GM12864 (cell line): ENCODE data around the gene HSPA1L.

ENCODE experiments used
- DNase-seq: peaks from one replicate; pipeline ENCODE4 v3.0.0-alpha.2; 2011; ENCODE audit warnings: low read depth
- H3K4me3 ChIP-seq: 2 replicates; pipeline ENCODE4 v1.5.1; 2011; ENCODE audit warnings: mild to moderate bottlenecking, low read depth, low read length, control low read depth
- CTCF ChIP-seq: IDR thresholded peaks from 2 replicates; pipeline ENCODE4 v1.5.1; 2011; ENCODE audit warnings: low read depth, mild to moderate bottlenecking, moderate library complexity, low read length, control low read depth, inconsistent platforms; ENCODE audit errors: missing control alignments

HSPA1L gene

GRCh38 chr6:31781244-31782125 lies 33.6 kb downstream of the HSPA1L start:
- no peak for DNase-seq
- H3K4me3 ChIP-seq = no peak overlapping the region
- no peak for TF ChIP-seq CTCF

- TF ChIP-seq CTCF = no peak
- DNase-seq = no peak
- no peak overlapping the region for H3K4me3 ChIP-seq
These were observed 34.4 kb downstream of the HSPA1L start for GRCh38 chr6:31780507-31781243.

- DNase-seq = no peak
- H3K4me3 ChIP-seq = no peak overlapping the region
- no peak for TF ChIP-seq CTCF
These were observed 35.2 kb downstream of the HSPA1L start for GRCh38 chr6:31779908-31780307.

- no peak for TF ChIP-seq CTCF
- H3K4me3 ChIP-seq = no peak overlapping the region
- no peak for DNase-seq
These were observed 35.8 kb downstream of the HSPA1L start for GRCh38 chr6:31778999-31779885.

- TF ChIP-seq CTCF = no peak
- no peak for DNase-seq
- H3K4me3 ChIP-seq = no peak overlapping the region
These were observed 36.9 kb downstream of the HSPA1L start for GRCh38 chr6:31778193-31778592.

DNA sequence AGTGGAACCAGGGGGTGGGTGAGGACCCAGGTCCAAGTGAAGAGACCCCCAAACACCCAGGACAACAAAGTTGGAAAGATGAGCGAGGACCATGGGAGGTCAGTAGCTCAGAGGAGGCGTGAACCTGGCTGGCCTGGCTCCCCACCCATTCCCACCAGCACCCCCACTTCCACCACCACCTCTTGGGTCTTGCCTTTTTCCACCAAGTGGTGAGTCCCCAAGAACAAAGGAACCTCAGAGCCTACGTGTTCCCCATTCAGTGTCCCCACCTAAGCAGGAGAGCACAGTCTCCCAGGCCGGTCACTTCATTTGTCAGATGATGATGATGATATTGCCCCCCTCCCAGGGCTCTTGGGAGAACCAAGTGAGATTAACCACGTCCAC lies 37.4 kb downstream of the HSPA1L start:
- no peak for TF ChIP-seq CTCF
- H3K4me3 ChIP-seq = no peak overlapping the region
- no peak for DNase-seq
